Stimulated activated naive B cell treated with anti-CD40 and anti-IgM and Interleukin-4, amounts not matched to agents 10 μg/mL and 1 μg/mL and 100 μg/mL, for 72 hours (primary cell): ENCODE measurements around the gene CCNT2.
A peak's percentile ranks its signal among the peaks of the same experiment; 100 is the strongest.
"Not testable (repeated sequence)": the region's sequence is repeated elsewhere in the genome, so short reads cannot be mapped to it uniquely, and the experiment has no call there.

Experiments
- ATAC-seq, 2 donors: fragments of 150-1000 bp; cut with Tn5 transposase; replicated peaks; 2 replicates each; pipeline ENCODE4 v1.10.0; 2021; ENCODE audit warnings: moderate library complexity in 1 of 2
- DNase-seq: peaks from one replicate; pipeline ENCODE4 v3.0.0; 2021
- H3K27ac Mint-ChIP-seq: one replicate; pipeline ENCODE4 v1.8.0; 2022; ENCODE audit warnings: mild to moderate bottlenecking, mixed read lengths
- H3K27me3 Mint-ChIP-seq, 2 donors: one replicate each; pipeline ENCODE4 v1.8.0; 2022; ENCODE audit warnings: mixed read lengths in 2 of 2
- H3K36me3 Mint-ChIP-seq, 2 donors: one replicate each; pipeline ENCODE4 v1.8.0; 2022; ENCODE audit warnings: mixed read lengths in 2 of 2, mild to moderate bottlenecking in 1 of 2
- H3K4me1 Mint-ChIP-seq, 2 donors: one replicate each; pipeline ENCODE4 v1.8.0; 2022; ENCODE audit warnings: mixed read lengths in 2 of 2, mild to moderate bottlenecking in 1 of 2
- H3K4me3 Mint-ChIP-seq, 2 donors: one replicate each; pipeline ENCODE4 v1.8.0; 2022; ENCODE audit warnings: mild to moderate bottlenecking in 2 of 2, mixed read lengths in 2 of 2, moderate library complexity in 1 of 2
- H3K9me3 Mint-ChIP-seq, 2 donors: one replicate each; pipeline ENCODE4 v1.8.0; 2022; ENCODE audit warnings: mixed read lengths in 2 of 2, mild to moderate bottlenecking in 1 of 2

CCNT2 gene

GRCh38 chr2:134975281-134976009, 56.8 kb downstream of the CCNT2 start:
- peaks cover 20 to 29% of the 10 kb centered on the region in 2 donors for H3K9me3 Mint-ChIP-seq
- peaks cover 4% of the 10 kb centered on the region in 2 donors for H3K4me1 Mint-ChIP-seq
- ATAC-seq = no peak
- H3K4me3 Mint-ChIP-seq = no peak overlapping the region
- DNase-seq = no peak
- H3K27ac Mint-ChIP-seq = no peak overlapping the region
- peaks cover 12 to 25% of the 10 kb centered on the region in 2 donors for H3K36me3 Mint-ChIP-seq
- no peaks in the 10 kb centered on the region for H3K27me3 Mint-ChIP-seq

- no peaks in the 10 kb centered on the region for H3K27me3 Mint-ChIP-seq
- H3K4me1 Mint-ChIP-seq = peaks cover 4% of the 10 kb centered on the region in 2 donors
- H3K36me3 Mint-ChIP-seq = peaks cover 10 to 23% of the 10 kb centered on the region in 2 donors
- no peak for ATAC-seq
- no peak for DNase-seq
- H3K27ac Mint-ChIP-seq = no peak overlapping the region
- no peak overlapping the region for H3K4me3 Mint-ChIP-seq
- H3K9me3 Mint-ChIP-seq = peaks cover 17 to 24% of the 10 kb centered on the region in 2 donors
Observed at GRCh38 chr2:134976074-134976702, 57.6 kb downstream of the CCNT2 start.

- peaks cover 10 to 19% of the 10 kb centered on the region in 2 donors for H3K36me3 Mint-ChIP-seq
- H3K4me3 Mint-ChIP-seq, ATAC-seq: not testable (repeated sequence)
Observed at GRCh38 chr2:134977104-134977503, 58.5 kb downstream of the CCNT2 start.

GRCh38 chr2:134979221-134979620, 60.6 kb downstream of the CCNT2 start:
- no peak for DNase-seq
- no peaks in the 10 kb centered on the region for H3K27me3 Mint-ChIP-seq
- peaks cover 11 to 14% of the 10 kb centered on the region in 2 donors for H3K9me3 Mint-ChIP-seq
- H3K4me1 Mint-ChIP-seq = peaks cover 2 to 4% of the 10 kb centered on the region in 2 donors
- peaks cover 7 to 8% of the 10 kb centered on the region in 2 donors for H3K36me3 Mint-ChIP-seq
- H3K4me3 Mint-ChIP-seq = no peak overlapping the region
- ATAC-seq = no peak
- no peak overlapping the region for H3K27ac Mint-ChIP-seq

More at GRCh38 chr2:134977104-134977503, 58.5 kb downstream of the CCNT2 start:
- H3K27ac Mint-ChIP-seq, H3K27me3 Mint-ChIP-seq, H3K4me1 Mint-ChIP-seq, DNase-seq: not testable (repeated sequence)
- H3K9me3 Mint-ChIP-seq = peaks cover 15 to 18% of the 10 kb centered on the region in 2 donors

GRCh38 chr2:134980639-134981038, 62.0 kb downstream of the CCNT2 start:
- Mint-ChIP-seq H3K9me3 (peaks cover 3 to 4% of the 10 kb centered on the region in 2 donors), H3K27me3 (no peaks in the 10 kb centered on the region), H3K4me3 (no peak overlapping the region), H3K27ac (no peak overlapping the region), H3K36me3 (no peaks in the 10 kb centered on the region), H3K4me1 (peaks cover 2 to 4% of the 10 kb centered on the region in 2 donors)
- no peak for DNase-seq
- ATAC-seq = no peak

GRCh38 chr2:134982603-134983002, 64.0 kb downstream of the CCNT2 start:
- no peaks in the 10 kb centered on the region for H3K36me3 Mint-ChIP-seq
- no peak overlapping the region for H3K27ac Mint-ChIP-seq
- no peak for ATAC-seq
- DNase-seq = no peak
- no peak overlapping the region for H3K4me3 Mint-ChIP-seq
- H3K9me3 Mint-ChIP-seq = peaks cover 2 to 3% of the 10 kb centered on the region in 2 donors
- no peaks in the 10 kb centered on the region for H3K4me1 Mint-ChIP-seq
- H3K27me3 Mint-ChIP-seq = peaks cover 0 to 4% of the 10 kb centered on the region in 2 donors

GRCh38 chr2:134985061-134985460, 66.4 kb downstream of the CCNT2 start:
- Mint-ChIP-seq H3K36me3 (no peaks in the 10 kb centered on the region), H3K9me3 (peaks cover 2 to 3% of the 10 kb centered on the region in 2 donors), H3K27ac (no peak overlapping the region), H3K4me3 (no peak overlapping the region), H3K4me1 (no peaks in the 10 kb centered on the region), H3K27me3 (peaks cover 0 to 4% of the 10 kb centered on the region in 2 donors)
- DNase-seq (no peak), ATAC-seq (no peak)

- peak in 1 of 2 donors; percentile 46 for ATAC-seq
- H3K4me1 Mint-ChIP-seq = no peaks in the 10 kb centered on the region
- no peak overlapping the region for H3K4me3 Mint-ChIP-seq
- H3K27me3 Mint-ChIP-seq = peaks cover 0 to 4% of the 10 kb centered on the region in 2 donors
- DNase-seq = no peak
- H3K36me3 Mint-ChIP-seq = no peaks in the 10 kb centered on the region
- H3K27ac Mint-ChIP-seq = no peak overlapping the region
- H3K9me3 Mint-ChIP-seq = peaks cover under 1 to 2% of the 10 kb centered on the region in 2 donors
Observed at GRCh38 chr2:134988994-134989605, 70.5 kb downstream of the CCNT2 start.

GRCh38 chr2:134999521-134999920, 80.9 kb downstream of the CCNT2 start:
- no peak for DNase-seq
- Mint-ChIP-seq H3K4me3 (no peak overlapping the region), H3K9me3 (no peaks in the 10 kb centered on the region), H3K36me3 (no peaks in the 10 kb centered on the region), H3K27me3 (peaks cover 4 to 5% of the 10 kb centered on the region in 2 donors), H3K27ac (no peak overlapping the region), H3K4me1 (peaks cover 3 to 5% of the 10 kb centered on the region in 2 donors)
- no peak for ATAC-seq

- DNase-seq (no peak), ATAC-seq (no peak)
- H3K27me3 Mint-ChIP-seq = peaks cover 15 to 16% of the 10 kb centered on the region in 2 donors
- peaks cover 3 to 5% of the 10 kb centered on the region in 2 donors for H3K4me1 Mint-ChIP-seq
- H3K4me3 Mint-ChIP-seq = no peak overlapping the region
- H3K36me3 Mint-ChIP-seq = no peaks in the 10 kb centered on the region
- no peak overlapping the region for H3K27ac Mint-ChIP-seq
- H3K9me3 Mint-ChIP-seq = no peaks in the 10 kb centered on the region
Observed at GRCh38 chr2:135002836-135003235, 84.2 kb downstream of the CCNT2 start.

GRCh38 chr2:135004005-135004746, 85.6 kb downstream of the CCNT2 start:
- H3K27ac Mint-ChIP-seq = no peak overlapping the region
- peaks cover 3 to 5% of the 10 kb centered on the region in 2 donors for H3K4me1 Mint-ChIP-seq
- no peak overlapping the region for H3K4me3 Mint-ChIP-seq
- peaks cover 15 to 16% of the 10 kb centered on the region in 2 donors for H3K27me3 Mint-ChIP-seq
- H3K9me3 Mint-ChIP-seq = no peaks in the 10 kb centered on the region
- no peaks in the 10 kb centered on the region for H3K36me3 Mint-ChIP-seq
- ATAC-seq (peak; percentile 99), DNase-seq (peak; percentile 50)

- H3K4me1 Mint-ChIP-seq = peaks cover 3 to 5% of the 10 kb centered on the region in 2 donors
- H3K9me3 Mint-ChIP-seq = no peaks in the 10 kb centered on the region
- H3K36me3 Mint-ChIP-seq = no peaks in the 10 kb centered on the region
- H3K27ac Mint-ChIP-seq = no peak overlapping the region
- no peak overlapping the region for H3K4me3 Mint-ChIP-seq
- DNase-seq = no peak
- ATAC-seq = no peak
- H3K27me3 Mint-ChIP-seq = peaks cover 15 to 22% of the 10 kb centered on the region in 2 donors
Observed at GRCh38 chr2:135005753-135006152, 87.1 kb downstream of the CCNT2 start.
